NCI-H1694 treated with DMSO at 0.1 percent for 48 hours (cell line): ENCODE results near the gene KIRREL1.

Source experiments
- DNase-seq: peaks from one replicate; lab custom pipeline; 2025; lab: John Stamatoyannopoulos, UW

The KIRREL1 gene

DNA sequence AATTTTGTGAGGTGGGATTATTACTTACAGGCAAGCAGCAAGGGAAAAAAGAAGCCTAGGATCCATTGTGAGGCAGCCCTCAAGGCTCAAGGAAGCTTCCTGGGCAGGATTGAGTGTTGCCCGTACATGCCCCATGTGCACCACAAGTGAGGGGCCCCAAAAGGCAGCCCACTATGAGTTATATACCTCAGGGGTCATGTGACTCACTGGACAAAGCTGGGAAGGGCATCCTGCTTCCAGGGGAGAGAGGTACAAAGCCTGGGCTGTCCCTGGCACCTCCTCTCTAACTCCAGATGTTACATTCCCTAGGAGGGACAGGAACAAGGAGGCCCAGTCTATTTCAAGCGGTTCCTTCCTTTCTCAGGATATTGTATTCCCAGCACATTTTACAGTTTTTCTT, 153.3 kb downstream of the KIRREL1 start:
- no peak for DNase-seq

GRCh38 chr1:158147401-158147800, 154.0 kb downstream of the KIRREL1 start:
- DNase-seq = no peak

- no peak for DNase-seq
Measured at GRCh38 chr1:158147869-158148268, 154.4 kb downstream of the KIRREL1 start.

- DNase-seq = no peak
Measured at GRCh38 chr1:158148468-158148867, 155.0 kb downstream of the KIRREL1 start.

GRCh38 chr1:158149175-158149574, 155.7 kb downstream of the KIRREL1 start:
- DNase-seq = no peak
